GM19328 (cell line): ENCODE measurements around the gene UTS2R.
"Not testable (repeated sequence)": the region's sequence is repeated elsewhere in the genome, so short reads cannot be mapped to it uniquely, and the experiment has no call there.

Experiments used
- ATAC-seq: cut with Tn5 transposase; IDR thresholded peaks from one replicate; pipeline ENCODE4 v1.9.1; 2021; ENCODE audit warnings: mild to moderate bottlenecking, moderate library complexity; ENCODE audit not compliant: unreplicated experiment

Gene UTS2R

GRCh38 chr17:82333279-82334171 is 38.0 kb upstream of the UTS2R start, which contains the start of gene SECTM1:
TSS of gene SECTM1 (minus strand) at chr17:82333766. CDS start at chr17:82327240, 6,526 bp downstream.
- ATAC-seq, result no peak

- ATAC-seq, result no peak
These were observed 37.4 kb upstream of the UTS2R start for GRCh38 chr17:82334204-82334621.

GRCh38 chr17:82334622-82335394 is 36.8 kb upstream of the UTS2R start:
- no peak for ATAC-seq

- no peak for ATAC-seq
These were observed 32.5 kb upstream of the UTS2R start for GRCh38 chr17:82338858-82339633.

- ATAC-seq, result no peak
These were observed 31.7 kb upstream of the UTS2R start for GRCh38 chr17:82339634-82340580.

- no peak for ATAC-seq
These were observed 29.0 kb upstream of the UTS2R start for GRCh38 chr17:82342361-82343079.

GRCh38 chr17:82343560-82343959 is 28.0 kb upstream of the UTS2R start:
- ATAC-seq, result no peak

- no peak for ATAC-seq
These were observed 27.2 kb upstream of the UTS2R start for GRCh38 chr17:82344175-82344907.

- no peak for ATAC-seq
These were observed 26.2 kb upstream of the UTS2R start for GRCh38 chr17:82345151-82345976.

GRCh38 chr17:82346342-82347300 is 24.9 kb upstream of the UTS2R start:
- no peak for ATAC-seq

- not testable (repeated sequence) for ATAC-seq
These were observed 23.6 kb upstream of the UTS2R start for GRCh38 chr17:82347994-82348393.

GRCh38 chr17:82348434-82348833 is 23.1 kb upstream of the UTS2R start:
- ATAC-seq, result no peak

- ATAC-seq, result no peak
These were observed 22.7 kb upstream of the UTS2R start for GRCh38 chr17:82348866-82349265.

- no peak for ATAC-seq
These were observed 22.3 kb upstream of the UTS2R start for GRCh38 chr17:82349287-82349701.

- no peak for ATAC-seq
These were observed 21.2 kb upstream of the UTS2R start for GRCh38 chr17:82350182-82351030.

GRCh38 chr17:82351254-82351712 is 20.3 kb upstream of the UTS2R start:
- ATAC-seq, result no peak
